ENCODE results near the gene PPP2CA.

The PPP2CA gene

GRCh38 chr5:134184155-134185135 lies 41.4 kb downstream of the PPP2CA start:
- DNase-seq (ENCODE audit: low spot score), result peak; percentile 75
- peak; percentile 88 for TF ChIP-seq CTCF (IDR thresholded peaks at IDR 0.05)
- no peak overlapping the region for H3K4me3 ChIP-seq
- no peak overlapping the region for H3K27ac ChIP-seq

- H3K27ac ChIP-seq, result no peak overlapping the region
- no peak overlapping the region for H3K4me3 ChIP-seq
- DNase-seq (ENCODE audit: low spot score), result no peak
- TF ChIP-seq CTCF (IDR thresholded peaks at IDR 0.05), result no peak
These were observed 42.4 kb downstream of the PPP2CA start for GRCh38 chr5:134183481-134183880.

GRCh38 chr5:134178096-134178419 lies 47.8 kb downstream of the PPP2CA start:
- Histone ChIP-seq H3K4me3 (no peak overlapping the region), H3K27ac (no peak overlapping the region)
- no peak for DNase-seq (ENCODE audit: low spot score)
- TF ChIP-seq CTCF (IDR thresholded peaks at IDR 0.05), result no peak

DNA sequence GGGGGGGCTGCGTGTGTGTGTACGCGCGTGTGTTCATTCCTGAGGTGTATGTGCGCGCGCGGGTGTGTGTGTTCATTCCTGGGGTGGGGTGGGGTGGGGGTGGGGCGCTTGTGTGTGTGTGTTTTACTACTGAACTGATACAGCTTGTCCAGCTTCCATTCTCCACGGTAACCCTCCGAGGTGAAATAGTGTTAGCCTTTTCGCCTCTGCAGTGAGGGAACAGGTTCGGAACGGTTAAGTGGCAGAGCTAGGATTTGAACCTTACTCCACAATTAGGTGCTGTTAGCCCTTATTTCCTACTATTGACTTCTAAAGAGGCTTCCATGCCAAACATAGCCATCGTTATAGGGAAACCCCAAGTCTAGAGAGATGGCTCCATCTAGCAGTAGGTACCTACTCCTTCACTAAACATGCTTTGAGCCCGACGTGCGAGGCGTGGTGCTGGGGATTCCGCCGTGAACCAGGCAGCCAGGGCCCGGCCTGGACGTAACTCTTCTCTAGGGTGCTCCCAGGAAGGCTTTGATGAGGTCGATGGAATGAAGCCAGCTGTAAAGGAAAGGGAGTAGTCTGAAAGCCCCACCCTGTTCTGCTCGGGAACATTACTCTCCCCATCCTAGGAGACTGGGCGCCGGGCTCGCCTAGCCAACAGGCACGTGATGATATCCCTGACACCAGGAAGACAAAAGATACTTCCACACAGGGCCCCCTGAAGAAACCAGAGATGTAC lies 48.3 kb downstream of the PPP2CA start:
- H3K4me3 ChIP-seq, result peak overlapping the region; percentile 91
- no peak for TF ChIP-seq CTCF (IDR thresholded peaks at IDR 0.05)
- DNase-seq (ENCODE audit: low spot score), result no peak
- H3K27ac ChIP-seq, result peak overlapping the region; percentile 99 to 100

GRCh38 chr5:134176511-134177368 lies 49.1 kb downstream of the PPP2CA start, which contains the start of gene SKP1:
Gene SKP1 (minus strand): TSS chr5:134176950. CDS start chr5:134174022, 2,928 bp downstream.
- peak; percentile 87 for DNase-seq (ENCODE audit: low spot score)
- Histone ChIP-seq H3K27ac (peak within 1 kb of the TSS; percentile 99 to 100), H3K4me3 (peak within 1 kb of the TSS; percentile 91)
- no peak for TF ChIP-seq CTCF (IDR thresholded peaks at IDR 0.05)

DNA sequence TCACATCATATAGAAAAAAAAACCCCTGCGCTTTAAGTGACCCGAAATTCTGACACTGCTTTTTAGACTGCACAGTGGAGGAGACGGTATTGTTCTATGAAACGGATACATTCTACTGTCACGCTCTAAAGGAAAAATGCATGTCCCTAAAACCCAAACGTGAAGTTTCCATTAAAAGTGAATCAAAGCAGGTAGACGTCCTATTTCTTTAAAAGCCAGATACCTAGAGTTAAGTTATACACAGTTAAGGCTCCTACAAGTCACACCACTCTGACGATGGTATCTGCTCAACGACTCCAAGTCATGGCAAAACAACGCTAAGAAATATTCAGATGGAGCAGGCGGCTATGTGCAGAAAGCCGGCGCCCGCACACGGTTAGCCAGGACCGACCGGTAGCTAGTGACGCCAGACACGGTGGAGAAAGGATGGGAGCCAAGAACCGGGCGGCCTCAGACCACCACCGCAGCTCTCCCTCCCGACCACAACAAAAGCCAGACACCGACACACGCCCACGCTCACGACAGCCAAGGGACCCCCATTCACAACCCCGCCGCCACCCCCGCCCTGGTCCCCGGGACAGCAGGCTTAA lies 49.9 kb downstream of the PPP2CA start:
- no peak for TF ChIP-seq CTCF (IDR thresholded peaks at IDR 0.05)
- DNase-seq (ENCODE audit: low spot score), result no peak
- Histone ChIP-seq H3K27ac (peak overlapping the region; percentile 99 to 100), H3K4me3 (peak overlapping the region; percentile 91)
